Osteoblast (primary cell): ENCODE measurements around the gene NF2. TPM values are rescaled to one million over a fixed set of nuclear protein-coding genes. Genes with fewer than 3 reads are reported as not detected.

ENCODE experiments used
- DNase-seq: peaks from one replicate; pipeline ENCODE4 v3.0.0; 2011; ENCODE audit warnings: low spot score, mixed read lengths; ENCODE audit not compliant: insufficient read length; ENCODE audit errors: missing footprints
- H2AFZ ChIP-seq: 2 replicates; pipeline ENCODE4 v1.6.0; 2011; ENCODE audit warnings: mild to moderate bottlenecking, low read length
- H3K27ac ChIP-seq: 2 replicates; pipeline ENCODE4 v1.5.1; 2011; ENCODE audit warnings: mild to moderate bottlenecking, low read depth, low read length, moderate library complexity
- H3K27me3 ChIP-seq: 2 replicates; pipeline ENCODE4 v1.6.0; 2012; ENCODE audit warnings: mild to moderate bottlenecking, control low read depth, inconsistent platforms, low read length, moderate library complexity; ENCODE audit not compliant: insufficient read depth
- H3K36me3 ChIP-seq: 2 replicates; pipeline ENCODE4 v1.5.1; 2011; ENCODE audit warnings: mild to moderate bottlenecking, low read length, control low read depth, moderate library complexity; ENCODE audit not compliant: insufficient read depth
- H3K4me1 ChIP-seq: 2 replicates; pipeline ENCODE4 v1.5.1; 2011; ENCODE audit warnings: mild to moderate bottlenecking, low read length, control low read depth, moderate library complexity; ENCODE audit not compliant: insufficient read depth
- H3K4me2 ChIP-seq: 2 replicates; pipeline ENCODE4 v1.6.0; 2011; ENCODE audit warnings: mild to moderate bottlenecking, low read length; ENCODE audit not compliant: insufficient read depth
- H3K4me3 ChIP-seq: fragments of 200-600 bp; sonication (generic); 3 replicates; pipeline ENCODE4 v1.5.1; 2012; ENCODE audit warnings: mild to moderate bottlenecking, low read length, inconsistent platforms; ENCODE audit not compliant: insufficient read depth
- H3K79me2 ChIP-seq: 2 replicates; pipeline ENCODE4 v1.6.0; 2012; ENCODE audit warnings: mild to moderate bottlenecking, low read length, control low read depth, inconsistent platforms; ENCODE audit not compliant: insufficient read depth
- H3K9me3 ChIP-seq: 2 replicates; pipeline ENCODE4 v1.5.1; 2011; ENCODE audit warnings: low read depth, low read length, control low read depth
- H4K20me1 ChIP-seq: 2 replicates; pipeline ENCODE4 v1.6.0; 2012; ENCODE audit warnings: mild to moderate bottlenecking, low read length, control low read depth; ENCODE audit not compliant: insufficient read depth
- total RNA-seq: library from RNA; depleted of rRNA; stranded (reverse); fragments of >200 nt; gene quantifications from 2 replicates; pipeline ENCODE4 v1.2.3, GENCODE V29; 2012
- TF ChIP-seq, protein P1 (sequence below): IDR thresholded peaks from 2 replicates; pipeline ENCODE4 v1.5.1; 2011; ENCODE audit warnings: mild to moderate bottlenecking, low read depth, low read length, moderate library complexity; ENCODE audit errors: extremely low read depth

Gene NF2
- total RNA-seq, 1 donor, result 72.7 TPM

DNA sequence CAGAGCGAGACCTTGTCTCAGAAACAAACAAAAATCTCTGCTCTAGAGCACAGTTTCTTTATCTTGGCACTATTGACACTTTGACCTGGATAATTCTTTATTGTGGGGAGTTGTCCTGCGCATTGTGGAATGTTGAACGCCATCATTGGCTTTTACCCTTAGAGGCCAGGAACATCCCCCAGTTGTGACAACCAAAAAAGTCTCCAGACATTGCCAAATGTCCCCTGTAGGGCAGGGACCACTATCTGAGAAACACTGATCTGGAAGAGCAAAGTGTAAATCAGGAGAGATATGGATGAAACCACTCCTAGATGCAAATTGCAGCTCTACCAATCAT, 4.8 kb upstream of the NF2 start:
- Histone ChIP-seq H3K4me3 (no peak overlapping the region), H3K27ac (no peak overlapping the region), H3K4me2 (no peak overlapping the region), H3K79me2 (peaks cover 2% of the 10 kb centered on the region), H4K20me1 (no peaks in the 10 kb centered on the region), H3K36me3 (no peaks in the 10 kb centered on the region), H2AFZ (no peak overlapping the region), H3K27me3 (no peaks in the 10 kb centered on the region), H3K4me1 (no peaks in the 10 kb centered on the region), H3K9me3 (no peaks in the 10 kb centered on the region)
- DNase-seq, result no peak
- TF ChIP-seq, protein P1, sequence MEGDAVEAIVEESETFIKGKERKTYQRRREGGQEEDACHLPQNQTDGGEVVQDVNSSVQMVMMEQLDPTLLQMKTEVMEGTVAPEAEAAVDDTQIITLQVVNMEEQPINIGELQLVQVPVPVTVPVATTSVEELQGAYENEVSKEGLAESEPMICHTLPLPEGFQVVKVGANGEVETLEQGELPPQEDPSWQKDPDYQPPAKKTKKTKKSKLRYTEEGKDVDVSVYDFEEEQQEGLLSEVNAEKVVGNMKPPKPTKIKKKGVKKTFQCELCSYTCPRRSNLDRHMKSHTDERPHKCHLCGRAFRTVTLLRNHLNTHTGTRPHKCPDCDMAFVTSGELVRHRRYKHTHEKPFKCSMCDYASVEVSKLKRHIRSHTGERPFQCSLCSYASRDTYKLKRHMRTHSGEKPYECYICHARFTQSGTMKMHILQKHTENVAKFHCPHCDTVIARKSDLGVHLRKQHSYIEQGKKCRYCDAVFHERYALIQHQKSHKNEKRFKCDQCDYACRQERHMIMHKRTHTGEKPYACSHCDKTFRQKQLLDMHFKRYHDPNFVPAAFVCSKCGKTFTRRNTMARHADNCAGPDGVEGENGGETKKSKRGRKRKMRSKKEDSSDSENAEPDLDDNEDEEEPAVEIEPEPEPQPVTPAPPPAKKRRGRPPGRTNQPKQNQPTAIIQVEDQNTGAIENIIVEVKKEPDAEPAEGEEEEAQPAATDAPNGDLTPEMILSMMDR, result no peak

DNA sequence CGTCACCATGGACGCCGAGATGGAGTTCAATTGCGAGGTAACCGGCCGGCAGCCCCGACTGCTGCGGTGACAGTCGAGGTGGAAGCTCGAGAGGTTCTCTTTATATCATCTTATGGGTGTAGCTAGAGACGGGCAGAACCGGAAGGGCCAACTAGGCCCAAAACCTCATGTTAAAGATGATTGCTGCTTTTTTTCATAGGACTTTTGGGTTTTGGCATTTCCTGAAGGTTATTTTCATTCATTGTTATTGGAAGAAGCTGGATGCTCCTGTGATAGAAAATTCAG, 585 bp downstream of the NF2 start:
- Histone ChIP-seq H3K27me3 (no peaks in the 10 kb centered on the region), H2AFZ (peak overlapping the region; percentile 89), H3K9me3 (no peaks in the 10 kb centered on the region), H3K79me2 (peaks cover 53% of the 10 kb centered on the region), H3K4me2 (peak overlapping the region; percentile 93), H3K4me1 (peaks cover 22% of the 10 kb centered on the region), H3K4me3 (peak overlapping the region; percentile 98), H3K27ac (peak overlapping the region; percentile 83), H4K20me1 (peaks cover 5% of the 10 kb centered on the region), H3K36me3 (peaks cover 4% of the 10 kb centered on the region)
- TF ChIP-seq, protein P1, result no peak
- DNase-seq, result no peak

DNA sequence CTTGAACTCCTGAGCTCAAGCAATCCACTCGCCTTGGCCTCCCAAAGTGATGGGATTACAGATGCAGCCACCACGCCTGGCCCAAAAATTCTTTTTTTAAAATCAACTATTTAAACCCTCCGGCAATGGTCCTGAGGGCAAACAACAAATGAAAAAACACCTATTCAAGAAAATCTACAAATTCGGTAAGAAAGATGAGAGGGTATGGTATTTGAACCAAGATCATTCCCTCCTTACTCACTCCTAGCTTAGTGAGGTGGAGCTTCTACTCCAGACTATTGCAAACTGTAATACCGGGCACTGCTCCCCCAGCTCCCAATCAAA, 2.1 kb downstream of the NF2 start:
- Histone ChIP-seq H3K36me3 (peaks cover 4% of the 10 kb centered on the region), H3K4me2 (peak overlapping the region; percentile 93), H4K20me1 (peaks cover 7% of the 10 kb centered on the region), H2AFZ (no peak overlapping the region), H3K27ac (peak overlapping the region; percentile 83), H3K4me1 (peaks cover 22% of the 10 kb centered on the region), H3K9me3 (no peaks in the 10 kb centered on the region), H3K27me3 (no peaks in the 10 kb centered on the region), H3K79me2 (peaks cover 68% of the 10 kb centered on the region), H3K4me3 (peak overlapping the region; percentile 98)
- no peak for DNase-seq
- TF ChIP-seq, protein P1, result no peak

DNA sequence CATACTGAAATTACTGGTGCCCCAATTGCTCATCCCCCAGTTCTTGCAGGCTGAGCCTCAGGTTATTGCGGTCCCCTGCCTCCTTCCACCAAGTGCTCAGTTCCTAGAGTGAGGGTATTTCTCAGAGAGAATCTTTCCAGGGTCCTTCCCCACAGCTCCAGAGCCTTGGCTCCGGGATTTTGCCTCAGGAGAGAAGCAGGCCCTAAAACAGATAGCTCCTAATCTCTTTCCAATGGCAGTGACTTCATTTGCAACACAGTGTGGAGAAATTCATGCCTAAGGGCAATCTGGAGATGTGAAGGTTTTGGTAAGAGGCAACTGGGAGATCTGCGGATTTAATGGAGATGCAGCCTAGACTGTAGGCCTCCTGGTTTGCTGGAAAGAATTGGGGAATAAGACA, 2.9 kb downstream of the NF2 start:
- TF ChIP-seq, protein P1, result no peak

More for the DNA sequence above, 2.9 kb downstream of the NF2 start:
- Histone ChIP-seq H3K79me2 (peaks cover 76% of the 10 kb centered on the region), H3K9me3 (no peaks in the 10 kb centered on the region), H3K4me1 (peaks cover 22% of the 10 kb centered on the region), H3K27ac (no peak overlapping the region), H3K4me3 (no peak overlapping the region), H3K36me3 (peaks cover 4% of the 10 kb centered on the region), H3K4me2 (peak overlapping the region; percentile 93), H2AFZ (no peak overlapping the region), H4K20me1 (peaks cover 8% of the 10 kb centered on the region), H3K27me3 (no peaks in the 10 kb centered on the region)
- no peak for DNase-seq
